Left hindlimb (tissue), 1 donor: ENCODE results near the gene B4GALT7.
"Not testable (repeated sequence)": the region's sequence is repeated elsewhere in the genome, so short reads cannot be mapped to it uniquely, and the experiment has no call there.

ENCODE experiments used
- DNase-seq: peaks from one replicate; pipeline ENCODE4 v3.0.0-alpha.2; 2018

B4GALT7 gene

DNA sequence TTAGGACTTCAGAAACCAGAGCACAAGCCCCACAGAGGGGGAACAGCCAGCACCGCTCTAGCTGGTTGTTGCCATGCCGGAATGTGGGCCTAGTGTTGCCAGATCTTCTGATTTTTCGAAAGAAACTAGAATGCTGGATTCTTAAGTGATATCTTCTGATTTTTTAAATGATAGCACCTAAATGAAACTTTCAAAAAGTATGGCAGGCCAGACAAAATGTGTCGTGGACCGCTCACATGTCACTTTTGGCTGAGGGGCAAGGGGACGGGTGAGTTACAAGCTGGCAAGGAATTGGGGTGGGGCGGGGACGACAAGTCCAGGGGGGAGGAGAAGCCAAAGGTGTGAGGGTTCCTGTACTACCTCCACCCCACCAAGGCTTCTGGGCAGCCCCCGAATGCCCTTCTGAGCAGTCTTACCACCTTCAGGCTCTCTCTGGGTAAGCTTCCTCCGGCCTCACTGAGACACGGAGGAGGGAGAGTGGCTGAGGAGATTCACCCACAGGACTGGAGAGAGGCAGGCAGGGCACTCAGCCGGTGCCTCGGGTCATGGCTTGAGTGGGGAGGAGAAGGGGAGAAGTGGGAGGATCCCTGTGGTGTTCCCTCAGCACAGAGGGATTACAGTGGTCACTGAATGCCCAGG lies 10.3 kb downstream of the B4GALT7 start:
- DNase-seq, result no peak

DNA sequence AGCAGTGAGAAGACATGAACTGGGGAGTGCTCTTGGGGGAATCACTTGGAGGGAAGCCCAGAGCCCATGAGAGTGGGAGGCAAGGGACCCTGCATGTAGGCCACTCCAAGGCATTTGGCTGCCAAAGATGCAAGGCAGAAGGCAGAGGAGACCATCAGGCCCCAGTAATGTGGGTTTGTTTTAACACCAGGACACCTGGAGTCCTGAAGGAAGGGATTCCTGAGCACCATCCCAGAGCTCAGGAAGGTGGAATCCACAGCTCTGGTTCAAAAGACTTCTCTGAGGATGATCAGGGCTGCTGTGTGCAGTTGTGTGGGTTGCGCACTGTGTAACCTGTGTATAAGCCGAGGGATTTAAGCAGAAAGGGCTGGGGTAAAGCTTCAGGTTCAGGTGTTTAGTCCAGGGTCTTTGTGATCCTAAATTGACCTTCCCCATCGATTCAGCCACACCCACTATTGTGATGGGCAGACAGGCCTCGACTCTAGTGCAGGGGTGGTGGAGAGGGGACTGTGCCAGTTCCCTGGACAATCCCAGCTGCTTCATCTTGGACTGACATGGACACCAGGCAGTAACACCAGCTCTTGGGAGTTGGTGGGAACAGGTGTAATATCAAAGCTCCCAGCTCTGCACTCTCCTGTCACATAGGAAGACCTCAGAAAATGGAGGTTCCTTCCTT lies 11.0 kb downstream of the B4GALT7 start:
- DNase-seq, result no peak

DNA sequence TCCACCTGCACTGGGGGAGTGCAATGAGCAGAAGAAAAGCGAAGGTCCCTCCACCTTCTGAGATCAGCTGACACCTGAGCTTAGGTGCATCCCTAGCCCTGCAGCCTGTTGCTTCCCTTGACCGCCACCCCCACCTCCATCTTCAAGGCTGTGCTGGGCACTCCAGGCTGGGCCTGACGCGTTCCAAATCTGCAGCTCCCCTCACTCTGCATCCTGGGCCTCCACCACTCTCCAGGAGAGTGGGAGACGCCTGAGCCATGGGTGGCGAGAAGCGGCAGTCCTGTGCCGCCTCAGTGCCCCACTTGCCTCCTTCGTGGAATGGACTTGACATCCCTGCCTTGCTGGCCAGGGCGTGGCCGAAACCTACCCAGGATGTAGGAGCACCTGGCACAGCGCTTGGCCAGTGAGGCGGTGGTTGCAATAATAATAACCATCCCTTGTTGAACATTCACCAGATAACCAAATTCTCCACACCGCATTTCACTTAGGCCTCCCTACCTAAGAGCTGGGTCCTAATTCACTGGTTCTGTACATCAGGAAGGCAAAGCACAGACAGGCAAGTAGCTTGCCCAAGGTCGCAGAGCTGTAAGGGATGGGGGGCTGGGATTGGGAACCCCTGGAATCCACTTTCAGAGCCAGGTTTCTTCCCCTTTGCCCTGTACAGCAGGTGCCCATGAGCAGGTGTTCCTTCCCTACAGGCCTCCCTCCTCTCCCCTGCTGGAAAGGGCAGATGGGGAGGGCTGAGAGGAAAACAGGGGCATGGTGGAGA lies 11.7 kb downstream of the B4GALT7 start:
- DNase-seq, result no peak

DNA sequence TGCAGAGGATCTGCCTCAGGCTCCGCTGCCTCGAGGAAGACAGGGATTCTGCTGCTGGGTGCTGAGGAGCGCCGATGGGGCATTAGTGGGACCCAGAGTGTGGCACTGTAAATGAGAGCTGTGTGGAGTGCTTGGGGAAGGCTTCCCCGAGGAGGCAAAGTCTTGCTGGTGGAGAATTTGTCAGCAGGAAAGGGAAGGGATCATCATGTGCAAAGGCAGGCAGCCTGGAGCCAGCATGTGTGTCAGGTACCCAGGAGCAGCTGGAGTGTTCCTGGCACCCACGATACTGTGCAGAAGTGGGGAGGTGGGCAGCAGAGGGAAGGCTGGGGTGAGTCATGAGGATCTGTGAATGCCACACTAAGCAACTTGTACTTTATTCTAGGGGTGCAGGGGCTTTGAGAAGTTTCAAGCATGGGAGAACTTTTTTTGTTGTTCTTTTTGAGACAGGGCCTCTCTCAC lies 12.3 kb downstream of the B4GALT7 start:
- no peak for DNase-seq

DNA sequence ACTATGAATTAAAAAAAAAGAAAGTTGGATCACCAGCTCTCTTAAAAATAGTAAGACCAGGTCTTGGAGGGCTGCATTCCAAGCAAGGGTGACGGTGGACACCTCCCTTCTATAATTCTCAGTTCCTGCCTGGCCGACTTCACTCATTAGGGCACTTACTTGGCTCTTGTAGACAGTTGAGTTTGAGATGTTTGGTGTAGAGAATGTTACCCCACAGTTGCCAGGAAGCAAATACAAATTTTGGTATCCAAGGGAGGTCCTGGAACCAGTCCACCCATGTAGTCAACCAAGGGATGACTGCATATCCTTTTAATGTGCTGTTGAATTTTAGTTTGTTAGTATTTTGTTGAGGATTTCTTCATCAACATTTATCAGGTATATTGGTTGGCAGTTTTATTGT lies 20.6 kb downstream of the B4GALT7 start:
- DNase-seq, result no peak

DNA sequence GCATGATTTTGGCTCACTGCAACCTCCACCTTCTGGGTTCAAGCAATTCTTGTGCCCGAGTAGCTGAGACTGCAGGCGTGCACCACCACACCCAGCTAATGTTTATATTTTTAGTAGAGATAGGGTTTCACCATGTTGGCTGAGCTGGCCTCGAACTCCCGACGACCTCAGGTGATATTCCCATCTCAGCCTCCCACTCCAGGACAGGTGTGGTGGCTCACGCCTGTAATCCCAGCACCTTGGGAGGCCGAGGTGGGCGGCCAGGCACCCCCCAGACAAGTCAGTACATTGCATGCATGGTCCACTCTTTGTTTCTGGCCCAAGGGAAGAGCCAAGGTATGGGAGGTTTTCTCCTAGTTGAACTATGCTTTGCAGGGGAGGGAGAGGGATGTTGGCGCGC lies 24.2 kb downstream of the B4GALT7 start:
- DNase-seq, result not testable (repeated sequence)

DNA sequence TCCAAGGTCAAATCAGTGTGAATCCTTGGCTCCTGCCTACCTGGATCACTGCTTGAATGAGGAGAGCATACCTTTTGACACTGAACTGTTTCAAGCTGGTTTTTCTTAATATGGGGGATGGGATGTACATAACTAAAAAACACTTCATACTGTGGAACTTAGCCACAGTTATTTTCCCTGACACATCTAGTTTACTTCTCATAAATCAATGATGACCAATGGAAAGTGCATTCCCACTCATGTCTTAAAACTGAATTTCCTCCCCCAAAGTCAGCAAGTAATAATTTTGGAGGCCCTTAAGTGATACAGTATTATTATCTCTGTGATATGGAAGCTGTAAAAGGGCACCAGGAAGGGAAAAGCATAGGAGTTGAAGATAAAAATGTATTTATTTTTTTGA lies 30.3 kb downstream of the B4GALT7 start:
- DNase-seq, result not testable (repeated sequence)

DNA sequence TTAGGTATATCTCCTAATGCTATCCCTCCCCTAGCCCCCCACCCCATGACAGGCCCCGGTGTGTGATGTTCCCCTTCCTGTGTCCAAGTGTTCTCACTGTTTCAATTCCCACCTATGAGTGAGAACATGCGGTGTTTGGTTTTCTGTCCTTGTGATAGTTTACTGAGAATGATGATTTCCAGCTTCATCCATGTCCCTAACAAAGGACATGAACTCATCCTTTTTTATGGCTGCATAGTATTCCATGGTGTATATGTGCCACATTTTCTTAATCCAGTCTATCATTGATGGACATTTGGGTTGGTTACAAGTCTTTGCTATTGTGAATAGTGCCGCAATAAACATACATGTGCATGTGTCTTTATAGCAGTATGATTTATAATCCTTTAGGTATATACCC lies 35.0 kb downstream of the B4GALT7 start:
- not testable (repeated sequence) for DNase-seq

DNA sequence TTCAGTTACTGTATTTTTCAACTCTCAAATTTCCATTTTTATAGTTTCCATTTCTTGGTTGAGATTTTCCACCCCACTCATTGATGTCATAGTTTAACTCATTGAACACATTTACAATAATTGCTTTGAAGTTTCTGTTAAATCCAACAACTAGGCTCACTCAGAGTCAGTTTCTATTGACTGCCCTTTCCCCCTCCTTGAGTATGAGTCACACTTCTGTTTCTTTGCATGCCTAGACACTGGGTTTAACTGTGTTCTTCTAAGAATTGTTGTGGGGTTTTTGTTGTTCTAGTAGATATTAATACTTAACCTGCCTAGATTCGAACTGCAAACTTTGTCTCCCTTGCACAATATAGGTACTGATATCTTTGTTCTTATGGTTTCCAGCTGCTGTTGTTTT lies 45.5 kb downstream of the B4GALT7 start:
- DNase-seq, result not testable (repeated sequence)

DNA sequence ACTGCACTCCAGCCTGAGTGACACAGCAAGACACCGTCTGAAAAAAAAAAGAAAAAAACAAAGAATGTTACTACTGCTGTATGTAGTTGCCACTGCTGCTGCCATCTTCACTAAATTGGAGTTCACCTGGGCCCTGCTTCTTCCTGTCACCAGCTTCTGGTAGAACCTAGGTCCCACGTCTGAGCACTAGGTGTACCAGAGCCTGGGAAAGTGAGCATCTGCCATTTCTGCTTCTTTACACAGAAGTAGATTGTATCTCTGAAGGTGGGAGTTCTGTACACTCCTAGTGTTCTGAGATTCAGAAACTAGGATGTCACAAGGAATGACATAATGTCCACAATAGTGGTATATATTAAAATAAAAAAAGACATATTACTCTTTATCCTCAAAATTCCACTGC lies 51.3 kb downstream of the B4GALT7 start:
- DNase-seq, result not testable (repeated sequence)

DNA sequence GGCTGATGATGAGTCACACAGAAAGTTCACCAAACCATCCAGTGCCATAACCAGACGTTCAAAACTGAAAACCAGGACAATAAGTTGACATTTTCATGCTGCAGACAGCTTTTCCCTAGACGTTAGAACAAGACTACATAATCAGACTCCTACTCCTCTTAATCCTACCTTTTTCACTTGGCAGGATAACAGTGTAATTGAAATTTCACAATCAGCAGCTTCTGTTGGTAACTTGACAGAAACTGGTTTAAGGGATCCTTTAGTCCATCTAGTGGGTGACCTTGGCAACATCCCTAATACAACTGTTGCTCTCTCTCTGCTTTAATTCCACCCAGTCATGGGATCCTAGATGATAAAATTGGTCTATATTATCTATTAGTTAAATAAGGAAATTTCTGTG lies 57.9 kb downstream of the B4GALT7 start:
- not testable (repeated sequence) for DNase-seq

DNA sequence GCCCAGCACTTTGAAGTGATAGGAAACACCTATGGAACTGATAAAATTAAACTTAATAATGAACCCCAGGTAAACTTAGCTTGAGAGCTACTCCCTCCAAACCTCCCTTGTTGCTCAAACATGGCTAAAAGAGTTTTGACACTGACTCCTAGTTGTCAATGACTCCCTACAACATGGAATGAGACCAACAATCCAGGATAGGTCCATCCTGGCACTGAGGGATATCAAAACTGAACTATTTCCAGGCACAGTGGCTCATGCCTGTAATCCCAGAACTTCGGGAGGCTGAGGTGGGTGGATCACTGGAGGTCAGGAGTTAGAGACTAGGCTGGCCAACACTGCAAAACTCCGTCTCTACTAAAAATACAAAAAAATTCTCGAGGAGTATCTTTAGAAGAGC lies 58.6 kb downstream of the B4GALT7 start:
- not testable (repeated sequence) for DNase-seq
